HFFc6 (cell line): ENCODE results near the gene CLOCK. TPM values are rescaled to one million over a fixed set of nuclear protein-coding genes. Genes with fewer than 3 reads are reported as not detected.

Source experiments
- DNase-seq: peaks from one replicate; pipeline ENCODE4 v3.0.0-alpha.2; 2018
- H3K27ac Mint-ChIP-seq: 2 replicates; pipeline ENCODE4 v1.8.0; 2020; ENCODE audit warnings: mild to moderate bottlenecking, mixed read lengths
- H3K27me3 Mint-ChIP-seq: 2 replicates; pipeline ENCODE4 v1.8.0; 2021; ENCODE audit warnings: mild to moderate bottlenecking, moderate library complexity, mixed read lengths; ENCODE audit not compliant: insufficient read depth
- H3K36me3 Mint-ChIP-seq: 2 replicates; pipeline ENCODE4 v1.8.0; 2021; ENCODE audit warnings: low read depth, mixed read lengths
- H3K4me1 Mint-ChIP-seq: 2 replicates; pipeline ENCODE4 v1.8.0; 2020; ENCODE audit warnings: low read depth, mixed read lengths
- H3K4me3 Mint-ChIP-seq: 2 replicates; pipeline ENCODE4 v1.8.0; 2020; ENCODE audit warnings: mild to moderate bottlenecking, moderate library complexity, mixed read lengths
- H3K9me3 Mint-ChIP-seq: 2 replicates; pipeline ENCODE4 v1.8.0; 2020; ENCODE audit warnings: mild to moderate bottlenecking, mixed read lengths
- total RNA-seq, 6 experiments: library from RNA; stranded (reverse); fragmentation: NEBNext Ultra II Directional; extraction: Animal tissue kit (Norgen Biotek cat#: 25700); gene quantifications; 2 replicates in 1 of 6; 3 replicates in 5 of 6; pipeline ENCODE4 v1.2.3, GENCODE V29; 2021
- TF ChIP-seq, protein P1 (sequence below): fragments of 200-600 bp; sonication (generic); IDR thresholded peaks from 2 replicates; pipeline ENCODE4 v1.5.0; 2021; ENCODE audit warnings: antibody characterized with exemption, mild to moderate bottlenecking

The CLOCK gene
- total RNA-seq, 6 experiments from 2014 or later = 33.8 to 41.6 (median 37.1) TPM

DNA sequence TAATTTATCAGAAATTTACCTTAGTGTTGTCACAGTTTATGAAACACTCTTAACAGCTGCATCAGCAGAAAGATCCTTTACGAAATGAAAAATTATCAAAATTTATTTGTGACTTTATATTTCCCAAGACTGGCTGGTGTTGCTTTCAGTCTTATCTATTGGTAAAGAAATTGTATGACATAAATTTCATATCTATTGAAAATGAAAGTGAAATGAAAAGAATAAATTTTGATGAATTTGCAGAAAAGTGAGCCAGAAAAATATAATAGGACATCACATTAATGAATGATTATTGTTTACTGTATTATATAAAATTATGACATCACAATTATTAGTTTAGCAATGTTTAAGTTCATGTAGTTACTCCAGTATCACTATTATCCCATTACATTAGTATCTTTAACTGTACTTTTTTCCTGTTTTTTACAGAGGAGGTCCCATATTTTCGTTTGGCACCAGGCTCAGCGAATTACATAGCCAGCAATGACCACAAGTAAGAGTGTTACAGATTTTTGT is 164.2 kb downstream of the CLOCK start:
- Mint-ChIP-seq H3K4me3 (no peak overlapping the region), H3K36me3 (no peaks in the 10 kb centered on the region), H3K27ac (no peak overlapping the region), H3K27me3 (no peaks in the 10 kb centered on the region), H3K9me3 (no peaks in the 10 kb centered on the region), H3K4me1 (peaks cover 28% of the 10 kb centered on the region)
- no peak for DNase-seq
- TF ChIP-seq, protein P1, sequence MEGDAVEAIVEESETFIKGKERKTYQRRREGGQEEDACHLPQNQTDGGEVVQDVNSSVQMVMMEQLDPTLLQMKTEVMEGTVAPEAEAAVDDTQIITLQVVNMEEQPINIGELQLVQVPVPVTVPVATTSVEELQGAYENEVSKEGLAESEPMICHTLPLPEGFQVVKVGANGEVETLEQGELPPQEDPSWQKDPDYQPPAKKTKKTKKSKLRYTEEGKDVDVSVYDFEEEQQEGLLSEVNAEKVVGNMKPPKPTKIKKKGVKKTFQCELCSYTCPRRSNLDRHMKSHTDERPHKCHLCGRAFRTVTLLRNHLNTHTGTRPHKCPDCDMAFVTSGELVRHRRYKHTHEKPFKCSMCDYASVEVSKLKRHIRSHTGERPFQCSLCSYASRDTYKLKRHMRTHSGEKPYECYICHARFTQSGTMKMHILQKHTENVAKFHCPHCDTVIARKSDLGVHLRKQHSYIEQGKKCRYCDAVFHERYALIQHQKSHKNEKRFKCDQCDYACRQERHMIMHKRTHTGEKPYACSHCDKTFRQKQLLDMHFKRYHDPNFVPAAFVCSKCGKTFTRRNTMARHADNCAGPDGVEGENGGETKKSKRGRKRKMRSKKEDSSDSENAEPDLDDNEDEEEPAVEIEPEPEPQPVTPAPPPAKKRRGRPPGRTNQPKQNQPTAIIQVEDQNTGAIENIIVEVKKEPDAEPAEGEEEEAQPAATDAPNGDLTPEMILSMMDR = no peak

DNA sequence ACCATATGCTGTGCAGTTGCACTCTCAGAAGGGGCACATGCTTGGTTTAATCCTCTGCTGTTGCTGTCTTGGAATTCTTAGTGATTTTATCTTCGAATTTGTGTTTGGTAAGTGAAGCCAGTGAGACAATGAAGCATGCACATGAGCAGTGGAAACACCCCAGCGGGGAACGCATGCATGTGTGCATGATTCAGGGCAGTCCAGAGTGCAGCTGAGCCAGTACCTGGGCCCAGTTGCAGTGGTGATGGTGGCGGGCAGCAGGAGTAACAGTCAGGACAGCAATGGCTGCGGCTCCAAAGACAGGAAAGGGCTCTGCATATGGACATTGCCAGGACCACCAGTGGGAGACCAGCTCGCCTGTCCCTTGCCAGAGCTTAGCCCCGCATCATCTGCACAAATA is 165.2 kb downstream of the CLOCK start:
- H3K4me3 Mint-ChIP-seq = no peak overlapping the region
- DNase-seq = no peak
- TF ChIP-seq, protein P1 = no peak
- H3K36me3 Mint-ChIP-seq = no peaks in the 10 kb centered on the region
- H3K27me3 Mint-ChIP-seq = no peaks in the 10 kb centered on the region
- H3K27ac Mint-ChIP-seq = no peak overlapping the region
- H3K9me3 Mint-ChIP-seq = no peaks in the 10 kb centered on the region
- peaks cover 28% of the 10 kb centered on the region for H3K4me1 Mint-ChIP-seq

DNA sequence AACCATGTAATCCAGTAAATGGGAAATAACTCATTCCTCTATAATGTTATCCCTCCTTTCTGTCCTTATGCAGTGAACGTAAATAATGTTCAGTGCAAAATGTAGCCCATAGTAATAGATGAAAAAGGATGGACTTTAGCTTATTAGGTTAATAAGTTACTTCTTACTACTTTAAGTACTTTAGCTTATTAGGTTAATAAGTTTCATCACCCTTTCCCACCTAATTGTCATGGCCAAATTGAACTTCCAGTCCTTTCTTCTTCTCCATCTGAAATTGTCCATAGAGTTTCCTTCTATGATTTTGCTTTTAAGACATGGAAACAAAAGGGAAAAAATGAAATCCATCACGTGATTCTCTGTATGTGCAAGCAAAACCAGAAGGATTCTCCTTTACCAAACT is 166.1 kb downstream of the CLOCK start:
- TF ChIP-seq, protein P1 = no peak
- peaks cover 21% of the 10 kb centered on the region for H3K4me1 Mint-ChIP-seq
- no peaks in the 10 kb centered on the region for H3K27me3 Mint-ChIP-seq
- H3K27ac Mint-ChIP-seq = no peak overlapping the region
- no peaks in the 10 kb centered on the region for H3K36me3 Mint-ChIP-seq
- H3K9me3 Mint-ChIP-seq = no peaks in the 10 kb centered on the region
- no peak overlapping the region for H3K4me3 Mint-ChIP-seq
- DNase-seq = no peak

DNA sequence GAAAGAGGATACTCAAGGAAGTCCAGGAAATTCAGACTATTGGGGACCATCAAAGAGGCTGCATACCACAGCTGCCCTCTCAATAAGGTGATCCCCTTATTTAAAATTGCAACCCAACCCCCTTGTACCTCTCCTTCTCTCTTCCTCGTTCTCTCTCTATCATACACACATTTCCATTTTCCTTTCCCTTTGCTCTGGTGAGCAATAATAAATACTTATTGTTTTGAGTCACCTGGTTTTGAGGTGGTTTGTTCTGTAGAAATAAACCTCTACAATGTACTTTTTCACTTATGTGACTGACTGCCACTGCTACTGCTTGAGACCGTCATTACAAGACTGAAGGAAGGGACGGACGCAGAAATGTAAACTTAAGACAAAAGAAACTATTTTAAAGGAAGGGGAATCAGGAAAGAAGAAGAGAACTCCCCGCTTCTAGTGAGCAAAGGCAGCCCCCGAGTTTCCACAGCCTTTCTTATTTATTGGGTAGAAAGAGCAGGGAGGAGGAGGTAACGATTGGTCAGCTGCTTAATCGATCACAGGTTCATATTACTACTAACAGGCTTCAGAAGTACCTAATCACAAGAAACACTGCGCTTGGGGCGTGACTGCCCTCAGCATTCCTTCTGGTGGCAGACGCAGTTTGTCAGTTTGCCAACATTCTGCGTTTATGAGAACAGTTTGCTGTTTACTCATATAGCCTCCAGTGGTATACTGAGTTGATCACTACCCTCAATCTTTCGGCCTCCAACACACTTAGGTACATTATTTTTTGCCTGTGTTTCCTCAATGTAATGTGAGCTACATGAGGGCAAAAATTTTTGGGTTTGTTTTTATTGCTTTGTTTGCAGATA is 167.9 kb downstream of the CLOCK start:
- DNase-seq = peak; percentile 81
- Mint-ChIP-seq H3K4me3 (peak overlapping the region; percentile 25; the same call in 1 of the 2 replicates), H3K27me3 (no peaks in the 10 kb centered on the region; the same call in 1 of the 2 replicates), H3K4me1 (peaks cover 14% of the 10 kb centered on the region), H3K9me3 (no peaks in the 10 kb centered on the region), H3K36me3 (no peaks in the 10 kb centered on the region), H3K27ac (peak overlapping the region; percentile 7; the same call in 1 of the 2 replicates)
- TF ChIP-seq, protein P1 = no peak

Other genes with a start within 250 kb of the CLOCK start
- 10 to 100 TPM; 11.0 to 17.1 (median 12.2) TPM for gene SRD5A3, start 200.7 kb downstream of the CLOCK start, total RNA-seq
- gene TMEM165, start 151.0 kb downstream of the CLOCK start, total RNA-seq = 100 to 1,000 TPM in 2 of 6 experiments, 10 to 100 TPM in 4; 93.9 to 111 (median 96.2) TPM
- not detected for gene PDCL2, start 45.3 kb upstream of the CLOCK start, total RNA-seq
- gene NMU, start 89.4 kb upstream of the CLOCK start, total RNA-seq = not detected